K562 (cell line): Measurements from ENCODE around the gene SGSH. TPM values are rescaled to one million over a fixed set of nuclear protein-coding genes. Genes with fewer than 3 reads are reported as not detected.

Experiments
- CREBBP ChIP-seq: IDR thresholded peaks from one replicate; pipeline ENCODE4 v1.6.1; 2012; ENCODE audit warnings: low read depth, mild to moderate bottlenecking, control low read depth, inconsistent platforms, low read length
- ETS2 ChIP-seq: IDR thresholded peaks from 2 replicates; pipeline ENCODE4 v1.6.1; 2016; ENCODE audit warnings: borderline replicate concordance, missing genetic modification characterization, mild to moderate bottlenecking, moderate library complexity, missing compliant biosample characterization; ENCODE audit not compliant: poor library complexity, severe bottlenecking
- HDAC2 ChIP-seq: fragments of 450-650 bp; IDR thresholded peaks from 2 replicates; pipeline ENCODE4 v1.6.1; 2016; ENCODE audit warnings: mild to moderate bottlenecking
- KDM4B ChIP-seq, 2 experiments: fragments of 450-650 bp in 1 of 2; sonication (generic) in 1 of 2; IDR thresholded peaks; 2 replicates each; pipeline ENCODE4 v1.6.1; 2016 to 2017; ENCODE audit warnings: borderline replicate concordance in 2 of 2, antibody characterized with exemption in 1 of 2, low read depth in 1 of 2, mild to moderate bottlenecking in 1 of 2
- PHF8 ChIP-seq: fragments of 200-600 bp; sonication (generic); IDR thresholded peaks from 2 replicates; pipeline ENCODE4 v1.6.1; 2012; ENCODE audit warnings: mixed run types, mild to moderate bottlenecking, inconsistent platforms, low read length, moderate library complexity, borderline replicate concordance
- POLR2G ChIP-seq: fragments of 200-400 bp; formaldehyde crosslinking; IDR thresholded peaks from 2 replicates; pipeline ENCODE4 v1.6.1; 2017; ENCODE audit warnings: low read depth, mild to moderate bottlenecking, antibody characterized with exemption, low read length, moderate library complexity
- RBM39 ChIP-seq: fragments of 200-400 bp; formaldehyde crosslinking; optimal IDR thresholded peaks from 2 replicates; pipeline ENCODE3; 2018; ENCODE audit warnings: low read depth, low read length
- SRF ChIP-seq, 2 experiments: fragments of 250-450, 450-650 bp in 1 of 2; sonication (Bioruptor Pico) in 1 of 2; sonication (generic) in 1 of 2; formaldehyde crosslinking; IDR thresholded peaks; 2 replicates each; pipeline versions ENCODE4 v1.5.0 to v1.5.1; 2020 to 2022; ENCODE audit warnings: mild to moderate bottlenecking in 1 of 2, missing genetic modification reagents in 1 of 2
- polyA plus RNA-seq, 8 experiments: library from polyadenylated mRNA; depleted of rRNA in 4 of 8; stranded (reverse) in 5 of 8; unstranded in 3 of 8; fragments of >200 nt; fragmentation: Nextera tagmentation in 2 of 8; fragmentation: Illumina TruSeq in 1 of 8; extraction: Ambion mirVana in 2 of 8; extraction: Trizol in 1 of 8; gene quantifications; 2 replicates each; pipeline versions ENCODE4 v1.2.1 to v1.2.3, GENCODE V29; 2011 to 2014; ENCODE audit warnings: inconsistent platforms in 1 of 8, missing spikeins in 1 of 8
- total RNA-seq, 7 experiments: library from RNA; depleted of rRNA in 6 of 7; stranded (reverse); fragments of >200 nt in 6 of 7; fragmentation: Illumina TruSeq in 2 of 7; extraction: Trizol in 2 of 7; gene quantifications; 2 replicates each; pipeline versions ENCODE4 v1.2.1 to v1.2.3, GENCODE V29; 2011 to 2021; ENCODE audit warnings: low replicate concordance in 1 of 7
- TF ChIP-seq, protein P1 (sequence below): fragments of 450-650 bp; IDR thresholded peaks from 2 replicates; pipeline ENCODE4 v1.6.1; 2017; ENCODE audit warnings: antibody characterized with exemption, mild to moderate bottlenecking

The SGSH gene
- total and polyA plus RNA-seq, 9 of the 15 experiments (the other 6 are each of a cell fraction or from before 2014, with no cell fraction given): 0.25 to 15.7 (median 4.9) TPM

DNA sequence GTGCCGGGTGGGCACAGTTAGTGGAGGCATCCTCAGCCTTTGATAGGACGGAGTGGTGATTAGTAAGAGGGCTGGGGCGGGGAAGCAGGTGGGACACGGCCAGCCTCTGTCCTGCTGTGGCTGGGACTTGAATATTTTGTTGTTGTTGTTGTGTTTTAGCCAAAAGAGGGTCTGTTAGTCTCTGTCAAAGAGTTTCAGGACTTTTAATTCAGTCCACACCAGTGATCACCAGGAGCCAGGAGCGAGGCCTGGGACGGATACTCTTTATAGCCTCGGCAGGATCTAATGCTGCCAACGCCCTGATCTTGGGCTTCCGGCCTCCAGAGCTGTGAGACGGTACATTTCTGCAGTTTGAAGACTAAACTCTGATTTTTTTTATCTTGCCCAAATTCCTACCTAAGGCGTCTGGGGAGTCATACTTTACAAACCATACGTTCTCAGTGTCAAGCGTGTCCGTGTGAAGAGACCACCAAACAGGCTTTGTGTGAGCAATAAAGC is 37.6 kb upstream of the SGSH start (continued):
- TF ChIP-seq, protein P1, sequence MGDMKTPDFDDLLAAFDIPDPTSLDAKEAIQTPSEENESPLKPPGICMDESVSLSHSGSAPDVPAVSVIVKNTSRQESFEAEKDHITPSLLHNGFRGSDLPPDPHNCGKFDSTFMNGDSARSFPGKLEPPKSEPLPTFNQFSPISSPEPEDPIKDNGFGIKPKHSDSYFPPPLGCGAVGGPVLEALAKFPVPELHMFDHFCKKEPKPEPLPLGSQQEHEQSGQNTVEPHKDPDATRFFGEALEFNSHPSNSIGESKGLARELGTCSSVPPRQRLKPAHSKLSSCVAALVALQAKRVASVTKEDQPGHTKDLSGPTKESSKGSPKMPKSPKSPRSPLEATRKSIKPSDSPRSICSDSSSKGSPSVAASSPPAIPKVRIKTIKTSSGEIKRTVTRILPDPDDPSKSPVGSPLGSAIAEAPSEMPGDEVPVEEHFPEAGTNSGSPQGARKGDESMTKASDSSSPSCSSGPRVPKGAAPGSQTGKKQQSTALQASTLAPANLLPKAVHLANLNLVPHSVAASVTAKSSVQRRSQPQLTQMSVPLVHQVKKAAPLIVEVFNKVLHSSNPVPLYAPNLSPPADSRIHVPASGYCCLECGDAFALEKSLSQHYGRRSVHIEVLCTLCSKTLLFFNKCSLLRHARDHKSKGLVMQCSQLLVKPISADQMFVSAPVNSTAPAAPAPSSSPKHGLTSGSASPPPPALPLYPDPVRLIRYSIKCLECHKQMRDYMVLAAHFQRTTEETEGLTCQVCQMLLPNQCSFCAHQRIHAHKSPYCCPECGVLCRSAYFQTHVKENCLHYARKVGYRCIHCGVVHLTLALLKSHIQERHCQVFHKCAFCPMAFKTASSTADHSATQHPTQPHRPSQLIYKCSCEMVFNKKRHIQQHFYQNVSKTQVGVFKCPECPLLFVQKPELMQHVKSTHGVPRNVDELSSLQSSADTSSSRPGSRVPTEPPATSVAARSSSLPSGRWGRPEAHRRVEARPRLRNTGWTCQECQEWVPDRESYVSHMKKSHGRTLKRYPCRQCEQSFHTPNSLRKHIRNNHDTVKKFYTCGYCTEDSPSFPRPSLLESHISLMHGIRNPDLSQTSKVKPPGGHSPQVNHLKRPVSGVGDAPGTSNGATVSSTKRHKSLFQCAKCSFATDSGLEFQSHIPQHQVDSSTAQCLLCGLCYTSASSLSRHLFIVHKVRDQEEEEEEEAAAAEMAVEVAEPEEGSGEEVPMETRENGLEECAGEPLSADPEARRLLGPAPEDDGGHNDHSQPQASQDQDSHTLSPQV: peak; percentile 77
- TF ChIP-seq CREBBP: no peak
- TF ChIP-seq RBM39: no peak
- 0 out of 2 replicates have a peak, but pooled peaks have one; percentile 14 for TF ChIP-seq PHF8
- no peak for TF ChIP-seq KDM4B (IDR thresholded peaks at IDR 0.05; ENCODE audit: borderline replicate concordance in 2 of 2, low read depth in 1 of 2)
- no peak for TF ChIP-seq HDAC2
- TF ChIP-seq SRF (CRISPR knock-in tag; IDR thresholded peaks at IDR 0.05): no peak
- 0 out of 2 replicates have a peak, but pooled peaks have one; percentile 2 for TF ChIP-seq POLR2G
- TF ChIP-seq ETS2 (tag): no peak
